ENCODE results near the gene ERC2. TPM values are rescaled to one million over a fixed set of nuclear protein-coding genes. Genes with fewer than 3 reads are reported as not detected.

Gene ERC2
- total and polyA plus RNA-seq, 2 of the 8 experiments (the other 6 are each of a cell fraction or from before 2014, with no cell fraction given), result 16.4 to 22.8 TPM

DNA sequence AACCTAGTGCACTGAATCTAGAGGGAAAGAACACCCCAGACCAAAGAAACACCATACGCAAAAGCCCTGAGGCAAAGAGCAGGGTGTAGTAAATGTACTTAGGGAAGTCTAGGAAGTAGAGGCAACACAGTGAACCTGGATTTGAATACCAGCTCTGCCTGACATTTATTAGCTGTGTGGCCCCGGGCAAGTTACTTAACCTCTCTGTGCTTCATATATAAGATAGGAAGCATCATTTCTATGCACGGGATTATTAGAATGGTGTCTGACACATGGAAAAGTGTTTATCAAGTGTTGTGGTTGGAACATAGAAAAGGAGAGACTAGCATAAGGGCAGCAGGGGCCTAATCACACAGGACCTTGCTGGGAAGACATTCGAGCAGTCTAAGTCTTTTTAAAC lies 132.2 kb downstream of the ERC2 start:
- peaks cover 2% of the 10 kb centered on the region; the same call in 1 of the 2 replicates for H3K23me2 ChIP-seq (ENCODE audit: low read depth, low read length)
- ChIA-PET POLR2A (ENCODE audit: partially characterized antibody) (interaction anchor here (1.7 kb wide), 1 partner anchor 221 kb away, joined by 6 read pairs; the partner anchor contains the start of gene CCDC66), CTCF (ENCODE audit: partially characterized antibody) (interaction anchor here (1.4 to 9.9 kb wide), 4 partner anchors 12 to 117 kb away, joined by 3 to 133 read pairs (median 11); no protein-coding TSS in a partner anchor)
- H3K18ac ChIP-seq (ENCODE audit: extremely low read depth, low read length), result no peak overlapping the region
- TF ChIP-seq KDM1A (IDR thresholded peaks at IDR 0.05; ENCODE audit: borderline replicate concordance, low read length) (peak; percentile 48; the same call in 1 of the 2 replicates), RNF2 (IDR thresholded peaks at IDR 0.05; ENCODE audit: borderline replicate concordance, low read depth, low read length, missing control alignments, poor library complexity, severe bottlenecking) (no peak), BACH1 (IDR thresholded peaks at IDR 0.05; ENCODE audit: low read length) (no peak), BCL11A (IDR thresholded peaks at IDR 0.05; ENCODE audit: low read depth in 2 of 2, low read length in 2 of 2) (no peak), EGR1 (IDR thresholded peaks at IDR 0.05; ENCODE audit: borderline replicate concordance, low read depth, low read length) (no peak), BRCA1 (IDR thresholded peaks at IDR 0.05; ENCODE audit: low read depth, low read length) (no peak)
- no peak overlapping the region for H3K9ac ChIP-seq (replicated peaks in 1 of 4; ENCODE audit: extremely low read depth in 1 of 4, low read depth in 3 of 4, low read length in 3 of 4)
- no peak overlapping the region for H2AFZ ChIP-seq (ENCODE audit: low read length)
- H3K4me1 ChIP-seq (replicated peaks in 1 of 4; ENCODE audit: control insufficient read depth in 3 of 4, insufficient read depth in 4 of 4, low read length in 3 of 4), result no peaks in the 10 kb centered on the region
- no peak overlapping the region for H4K5ac ChIP-seq (ENCODE audit: insufficient read length, low read depth, low read length)
- no peak overlapping the region for H2BK20ac ChIP-seq (ENCODE audit: low read length)
- peaks cover 2 to 3% of the 10 kb centered on the region in 2 experiments for H4K20me1 ChIP-seq (replicated peaks in 1 of 2; ENCODE audit: control insufficient read depth in 1 of 2, insufficient read depth in 2 of 2, low read length in 2 of 2)
- no peak overlapping the region for H2AK5ac ChIP-seq (ENCODE audit: low read depth, low read length)
- H3K4ac ChIP-seq (replicated peaks; ENCODE audit: insufficient read length, low read depth, low read length), result no peak overlapping the region
- no peaks in the 10 kb centered on the region for H3K79me2 ChIP-seq (ENCODE audit: control insufficient read depth in 1 of 2, insufficient read depth in 2 of 2, low read length in 2 of 2)
- no peak overlapping the region for H2BK15ac ChIP-seq (ENCODE audit: low read length)
- no peak overlapping the region for H4K8ac ChIP-seq (ENCODE audit: extremely low read depth, insufficient read depth, low read length)
- H3K27ac ChIP-seq (ENCODE audit: low read depth, low read length), result no peak overlapping the region
- no peak overlapping the region for H3K23ac ChIP-seq (ENCODE audit: insufficient read length)
- no peaks in the 10 kb centered on the region for H3K79me1 ChIP-seq (ENCODE audit: low read depth, low read length)
- H3K14ac ChIP-seq (ENCODE audit: insufficient read length), result no peak overlapping the region
- H2BK120ac ChIP-seq (replicated peaks; ENCODE audit: low read depth, low read length), result no peak overlapping the region
- H3K4me3 ChIP-seq (ENCODE audit: extremely low read depth in 1 of 4, insufficient read depth in 2 of 4, low read depth in 3 of 4, low read length in 4 of 4), result no peak overlapping the region
- no peak overlapping the region for H3K56ac ChIP-seq (replicated peaks; ENCODE audit: insufficient read length, low read depth, low read length)
- no peak overlapping the region for H4K91ac ChIP-seq (replicated peaks; ENCODE audit: insufficient read length, low read length)
- H2BK12ac ChIP-seq (ENCODE audit: low read depth, low read length), result no peak overlapping the region
- H2BK5ac ChIP-seq (ENCODE audit: low read depth, low read length), result no peak overlapping the region
- no peaks in the 10 kb centered on the region for H3K27me3 ChIP-seq (replicated peaks in 1 of 4; ENCODE audit: control insufficient read depth in 3 of 4, extremely low read depth in 1 of 4, insufficient read depth in 3 of 4, low read length in 3 of 4)
- no peak overlapping the region for H3K4me2 ChIP-seq (ENCODE audit: insufficient read depth in 1 of 2, low read depth in 2 of 2, low read length in 2 of 2)
- no peaks in the 10 kb centered on the region for H3K9me3 ChIP-seq (ENCODE audit: insufficient read depth in 2 of 2, low read depth in 1 of 2, low read length in 1 of 2)
- H3K36me3 ChIP-seq (ENCODE audit: control insufficient read depth in 2 of 4, insufficient read depth in 4 of 4, low read length in 3 of 4), result no peaks in the 10 kb centered on the region
- 88% methylated on average over 4 of the region's 4 CpGs; no CpG with 5 or more reads in 1 of the 2 experiments for WGBS, 2 experiments (ENCODE audit: extremely low coverage in 1 of 2, insufficient coverage in 1 of 2, insufficient read length in 1 of 2, insufficient replicate concordance in 2 of 2, low coverage in 1 of 2, low lambda C conversion rate in 2 of 2, missing lambda C conversion rate in 1 of 2)
- no peak for DNase-seq (ENCODE audit: low read depth in 1 of 2, low spot score in 2 of 2)
- FAIRE-seq, result no peak

Measured in H1 (cell line).